Type B pancreatic cell (in vitro differentiated cells): Measurements from ENCODE around the gene NME4. TPM values are rescaled to one million over a fixed set of nuclear protein-coding genes. Genes with fewer than 3 reads are reported as not detected.
"Not testable (repeated sequence)": the region's sequence is repeated elsewhere in the genome, so short reads cannot be mapped to it uniquely, and the experiment has no call there.

Experiments
- DNase-seq: peaks from one replicate; pipeline ENCODE4 v3.0.0; 2021; ENCODE audit warnings: mixed read lengths; ENCODE audit not compliant: unreplicated experiment; ENCODE audit errors: extremely low spot score
- H3K27ac Mint-ChIP-seq: 2 replicates; pipeline ENCODE4 v1.8.0; 2021; ENCODE audit warnings: mild to moderate bottlenecking, mixed read lengths
- H3K27me3 Mint-ChIP-seq: 2 replicates; pipeline ENCODE4 v1.8.0; 2021; ENCODE audit warnings: mixed read lengths
- H3K36me3 Mint-ChIP-seq: 2 replicates; pipeline ENCODE4 v1.8.0; 2021; ENCODE audit warnings: mixed read lengths
- H3K4me1 Mint-ChIP-seq: one replicate; pipeline ENCODE4 v1.8.0; 2021; ENCODE audit warnings: mixed read lengths; ENCODE audit not compliant: unreplicated experiment
- H3K4me3 Mint-ChIP-seq: 2 replicates; pipeline ENCODE4 v1.8.0; 2021; ENCODE audit warnings: mild to moderate bottlenecking, mixed read lengths
- H3K9me3 Mint-ChIP-seq: 2 replicates; pipeline ENCODE4 v1.8.0; 2021; ENCODE audit warnings: mixed read lengths
- CTCF ChIP-seq: fragments of 200-600 bp; sonication (generic); conservative IDR thresholded peaks from 2 replicates; pipeline ENCODE4 v1.5.0; 2021; ENCODE audit warnings: antibody characterized with exemption, mild to moderate bottlenecking
- total RNA-seq: library from RNA; stranded (reverse); gene quantifications from 2 replicates; pipeline ENCODE4 v1.2.1, GENCODE V29; 2021; ENCODE audit warnings: low replicate concordance

The NME4 gene
- total RNA-seq, 1 donor from 2014 or later: 166 TPM

- Mint-ChIP-seq H3K36me3 (no peaks in the 10 kb centered on the region), H3K9me3 (no peaks in the 10 kb centered on the region), H3K4me1 (peaks cover 7% of the 10 kb centered on the region), H3K27me3 (no peaks in the 10 kb centered on the region), H3K4me3 (no peak overlapping the region), H3K27ac (no peak overlapping the region)
- no peak for DNase-seq
- TF ChIP-seq CTCF: no peak
Measured at GRCh38 chr16:375212-375611, 21.8 kb upstream of the NME4 start.

DNA sequence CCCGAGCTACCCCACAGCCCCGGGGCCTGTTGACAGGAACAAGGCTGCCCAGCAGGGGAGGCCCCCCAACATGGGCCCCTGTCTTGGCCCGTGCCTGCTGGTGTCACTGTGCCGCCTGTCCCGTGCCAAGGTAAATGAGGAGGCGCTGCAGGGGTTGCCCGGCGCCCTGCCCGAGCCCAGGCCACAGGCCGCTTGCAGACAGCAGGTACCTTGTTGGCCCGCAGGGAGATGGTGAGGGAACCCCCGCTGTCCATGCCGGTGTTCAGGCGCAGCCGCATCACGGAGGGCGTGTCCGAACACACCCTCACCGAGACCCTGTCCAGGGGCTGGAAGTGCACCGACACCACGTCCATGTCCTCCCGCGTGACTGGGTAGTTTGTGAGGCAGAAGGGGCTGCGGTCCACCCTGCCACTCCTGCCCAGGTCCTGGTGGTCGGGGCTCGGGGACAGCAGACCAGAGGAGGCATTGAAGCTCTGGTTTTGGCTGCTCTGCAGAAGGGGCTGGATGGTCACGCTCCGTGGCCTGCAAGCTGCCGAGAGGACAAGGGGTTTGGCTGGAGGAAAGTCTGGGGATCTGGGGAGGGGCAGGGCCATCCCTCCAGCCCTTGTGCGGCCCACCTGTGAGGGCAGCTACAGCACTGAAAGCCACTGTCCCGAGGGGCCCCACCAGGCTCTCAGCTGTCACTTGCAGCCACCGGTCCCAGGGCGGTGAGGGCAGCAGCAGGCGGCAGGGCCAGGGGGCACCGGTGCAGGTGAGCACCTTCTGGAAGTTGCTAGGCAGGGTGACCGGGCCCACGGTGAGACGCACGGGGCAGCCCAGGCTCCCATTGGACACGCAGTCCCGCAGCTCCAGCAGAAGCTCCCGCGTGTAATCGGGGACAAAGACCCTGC lies 20.8 kb upstream of the NME4 start:
- no peak for TF ChIP-seq CTCF
- no peak overlapping the region for H3K27ac Mint-ChIP-seq
- H3K27me3 Mint-ChIP-seq: no peaks in the 10 kb centered on the region
- no peak overlapping the region for H3K4me3 Mint-ChIP-seq
- H3K4me1 Mint-ChIP-seq: no peaks in the 10 kb centered on the region
- H3K9me3 Mint-ChIP-seq: no peaks in the 10 kb centered on the region
- no peak for DNase-seq
- no peaks in the 10 kb centered on the region for H3K36me3 Mint-ChIP-seq

- no peak for TF ChIP-seq CTCF
- H3K4me1 Mint-ChIP-seq: no peaks in the 10 kb centered on the region
- H3K36me3 Mint-ChIP-seq: no peaks in the 10 kb centered on the region
- DNase-seq: no peak
- no peak overlapping the region for H3K27ac Mint-ChIP-seq
- no peaks in the 10 kb centered on the region for H3K9me3 Mint-ChIP-seq
- H3K4me3 Mint-ChIP-seq: no peak overlapping the region
- no peaks in the 10 kb centered on the region for H3K27me3 Mint-ChIP-seq
Measured at GRCh38 chr16:376817-377418, 20.1 kb upstream of the NME4 start.

DNA sequence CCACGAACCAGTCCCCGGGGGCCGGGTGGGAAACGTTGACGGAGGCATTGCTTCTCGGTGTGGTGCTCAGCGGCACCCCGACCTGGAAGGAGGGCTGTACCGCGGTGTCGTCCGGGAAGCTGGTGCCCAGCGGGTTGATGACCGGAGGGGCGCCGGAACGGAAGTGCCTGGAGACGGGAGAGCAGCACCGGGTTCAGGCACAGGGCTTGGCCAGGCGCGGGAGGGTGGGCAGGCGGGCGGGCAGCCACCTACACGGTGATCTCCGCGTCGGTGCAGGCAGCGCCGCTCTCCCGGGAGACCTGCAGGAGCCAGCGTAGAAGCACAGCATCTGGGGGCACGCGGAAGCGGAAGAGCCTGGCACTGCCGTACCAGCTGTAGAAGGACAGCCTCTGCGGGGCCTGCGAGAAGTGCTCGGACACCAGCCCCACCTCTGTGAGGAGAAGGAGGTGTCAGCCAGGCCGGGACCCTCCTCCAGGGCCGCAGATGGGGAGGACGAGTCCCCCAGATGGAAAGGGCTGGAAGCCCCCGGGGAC lies 19.5 kb upstream of the NME4 start:
- Mint-ChIP-seq H3K36me3 (no peaks in the 10 kb centered on the region), H3K27ac (no peak overlapping the region), H3K4me3 (no peak overlapping the region), H3K27me3 (no peaks in the 10 kb centered on the region), H3K4me1 (no peaks in the 10 kb centered on the region), H3K9me3 (no peaks in the 10 kb centered on the region)
- no peak for DNase-seq
- no peak for TF ChIP-seq CTCF

- DNase-seq, H3K27ac Mint-ChIP-seq, H3K4me1 Mint-ChIP-seq, H3K4me3 Mint-ChIP-seq, H3K27me3 Mint-ChIP-seq, H3K36me3 Mint-ChIP-seq, H3K9me3 Mint-ChIP-seq: not testable (repeated sequence)
Measured at GRCh38 chr16:378113-378820, 18.7 kb upstream of the NME4 start.

DNA sequence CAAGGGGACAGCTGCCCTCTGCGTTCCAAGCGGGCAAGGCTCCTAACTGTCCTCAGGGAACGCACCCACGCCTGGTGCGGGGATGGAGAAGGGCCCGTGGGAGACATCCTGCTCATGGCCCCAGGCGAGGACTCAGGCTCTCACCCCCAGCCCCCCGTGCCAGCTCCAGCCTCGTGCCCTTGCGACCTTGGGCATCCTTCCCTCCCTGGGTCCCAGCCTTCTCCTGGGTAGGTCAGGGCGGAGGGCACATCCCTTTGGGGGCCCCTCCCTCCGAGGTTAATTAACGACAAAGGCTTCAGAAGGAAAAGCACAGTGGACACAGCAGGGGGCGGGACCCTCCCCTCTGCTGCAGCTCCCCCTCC lies 18.2 kb upstream of the NME4 start:
- Mint-ChIP-seq H3K36me3 (no peaks in the 10 kb centered on the region), H3K4me3 (peak overlapping the region; percentile 31)
- TF ChIP-seq CTCF: no peak

More for the DNA sequence above, 18.2 kb upstream of the NME4 start:
- H3K27ac Mint-ChIP-seq: peak overlapping the region; percentile 29
- peaks cover 5% of the 10 kb centered on the region for H3K27me3 Mint-ChIP-seq
- H3K4me1 Mint-ChIP-seq: peaks cover 7% of the 10 kb centered on the region
- DNase-seq: no peak
- no peaks in the 10 kb centered on the region for H3K9me3 Mint-ChIP-seq
